T-helper 2 cell treated with Interferon-gamma antibody and Interleukin-4, amounts not matched to agents 100 ng/mL and 5 ng/mL, for 36 hours (primary cell): ENCODE data around the gene GNAQ. TPM values are rescaled to one million over a fixed set of nuclear protein-coding genes. Genes with fewer than 3 reads are reported as not detected.

ENCODE experiments used
- intact Hi-C: fragments of 100-400 bp; cut with micrococcal nuclease; formaldehyde crosslinking; loops from one replicate; pipeline ENCODE4 v1.15.1; 2023
- total RNA-seq: library from RNA; stranded (reverse); gene quantifications from 2 replicates; pipeline ENCODE4 v1.2.3, GENCODE V29; 2022

The GNAQ gene
- 57.7 TPM in 2 replicates for total RNA-seq

GRCh38 chr9:78031444-78031892 is at the start of gene GNAQ:
TSS of gene GNAQ (minus strand) at chr9:78031811. CDS start at chr9:78031235, 576 bp downstream.
- intact Hi-C loops = loop anchor here (2.0 to 10.0 kb wide), 7 partner anchors 101 to 1541 kb away; partner anchors contain the start of genes PSAT1, TLE4 and VPS13A

DNA sequence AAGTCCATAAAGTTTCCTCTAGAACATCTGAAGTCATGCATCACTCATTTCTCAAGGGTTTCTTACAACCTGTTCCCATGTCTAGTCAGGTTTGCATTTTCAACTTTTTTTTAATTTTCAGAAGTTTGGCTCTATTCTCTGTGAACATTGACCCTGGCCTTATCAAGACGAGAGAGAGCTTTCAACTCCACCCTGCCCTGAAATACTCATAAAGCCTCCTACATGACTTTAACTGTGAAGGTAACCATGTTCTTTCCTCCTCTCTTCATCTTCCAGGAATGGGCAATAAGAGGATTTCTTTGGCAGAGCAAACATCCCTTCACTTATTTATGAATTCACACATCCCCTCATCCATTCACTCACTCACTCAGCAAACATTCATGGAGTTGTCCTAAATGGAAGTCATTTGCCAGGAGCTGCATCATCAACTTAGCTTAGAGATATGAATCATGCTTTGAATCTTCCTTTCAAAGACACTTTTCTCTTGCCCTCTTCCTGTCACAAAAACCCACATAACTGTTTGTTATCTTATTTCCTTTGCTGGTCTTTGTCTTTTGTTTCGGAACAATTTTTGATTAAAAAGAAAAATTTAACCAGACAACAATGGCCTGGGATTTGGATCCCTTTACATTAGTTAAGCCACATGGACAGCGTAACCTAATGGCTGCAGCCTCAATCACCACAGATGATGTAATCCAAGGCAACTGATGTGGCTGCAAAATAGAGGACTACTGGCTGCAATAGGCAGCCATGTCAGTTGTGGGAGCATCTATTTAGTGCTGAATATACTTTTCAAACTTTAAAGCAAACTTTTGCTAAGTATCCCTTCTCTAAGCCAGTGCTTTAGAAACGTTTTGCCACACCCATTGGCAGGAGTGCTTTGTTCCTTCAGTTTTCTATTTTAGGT is 43.0 kb upstream of the GNAQ start:
- intact Hi-C loops = loop anchor here (1.0 to 5.0 kb wide), 3 partner anchors 30 to 43 kb away; no protein-coding TSS in a partner anchor

DNA sequence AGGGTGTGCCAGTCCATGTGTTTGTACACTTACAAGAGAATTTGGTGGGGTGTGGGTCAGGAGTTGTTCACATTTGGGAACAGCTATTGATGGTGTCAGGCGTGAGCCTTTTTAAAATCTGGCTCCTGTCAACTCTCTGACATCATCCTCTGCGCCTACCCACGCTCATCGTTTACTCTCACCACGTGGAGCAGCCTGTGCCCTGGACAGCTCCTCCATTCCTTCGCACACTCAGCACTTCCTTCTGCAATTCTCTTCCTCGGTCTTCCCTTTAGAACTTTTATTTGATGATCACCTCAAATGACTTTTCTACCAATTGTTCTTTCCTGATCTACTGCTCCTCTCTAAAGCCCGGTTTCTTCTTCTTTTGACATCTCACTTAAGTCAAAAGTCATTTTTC is 42.1 kb upstream of the GNAQ start:
- intact Hi-C loops = loop anchor here (1.0 to 5.0 kb wide), 3 partner anchors 31 to 44 kb away; no protein-coding TSS in a partner anchor

DNA sequence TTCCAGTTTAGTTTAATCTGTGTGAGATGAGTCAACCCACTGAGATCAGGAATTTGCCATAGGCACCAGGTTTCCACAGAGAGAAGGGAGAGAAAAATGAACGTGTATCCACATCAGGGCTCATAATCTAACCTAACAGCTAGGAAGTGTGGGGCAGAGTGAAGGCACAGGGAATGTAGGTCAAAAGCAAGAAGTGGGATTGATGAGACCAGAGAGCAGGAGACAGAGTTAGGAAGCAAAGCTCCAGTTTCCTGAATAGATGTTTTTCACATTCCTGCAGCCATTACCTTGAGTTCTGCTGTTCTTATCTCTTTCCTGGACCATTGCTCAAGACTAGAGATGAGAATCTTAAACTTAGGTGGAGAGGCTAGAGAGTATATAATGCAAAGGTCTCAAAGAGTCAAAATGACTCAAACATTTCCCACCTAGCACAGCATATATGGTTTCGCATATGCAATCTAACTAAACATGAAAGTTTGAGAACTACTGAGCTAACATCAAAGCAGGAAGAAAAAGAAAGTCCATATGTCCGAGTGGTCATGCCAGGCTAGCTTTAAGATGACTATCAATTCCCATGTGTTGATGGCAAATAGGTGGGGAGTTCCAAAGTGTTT is 41.1 kb upstream of the GNAQ start:
- intact Hi-C loops = loop anchor here (5.0 kb wide), 1 partner anchor 45 kb away; no protein-coding TSS in a partner anchor

DNA sequence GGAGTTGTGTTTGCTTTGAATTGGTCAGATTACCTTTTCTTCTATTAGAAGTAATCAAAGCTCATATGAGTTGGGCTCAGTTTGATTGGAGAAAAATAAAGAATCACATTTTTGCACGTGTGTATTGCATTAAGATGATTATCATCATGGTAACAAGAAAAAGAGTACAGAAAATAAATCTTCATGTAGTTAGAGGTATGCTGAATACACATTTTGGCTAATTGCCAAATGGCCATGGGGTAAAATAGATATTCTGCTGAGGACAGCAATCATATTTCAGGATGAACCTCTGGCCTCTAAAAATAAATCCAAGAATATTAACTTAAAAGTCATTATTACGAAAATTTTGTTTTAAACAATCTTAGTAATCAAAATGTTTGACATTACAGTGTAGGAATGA is 38.9 kb upstream of the GNAQ start:
- intact Hi-C loops = loop anchor here (5.0 kb wide), 1 partner anchor 47 kb away; no protein-coding TSS in a partner anchor

DNA sequence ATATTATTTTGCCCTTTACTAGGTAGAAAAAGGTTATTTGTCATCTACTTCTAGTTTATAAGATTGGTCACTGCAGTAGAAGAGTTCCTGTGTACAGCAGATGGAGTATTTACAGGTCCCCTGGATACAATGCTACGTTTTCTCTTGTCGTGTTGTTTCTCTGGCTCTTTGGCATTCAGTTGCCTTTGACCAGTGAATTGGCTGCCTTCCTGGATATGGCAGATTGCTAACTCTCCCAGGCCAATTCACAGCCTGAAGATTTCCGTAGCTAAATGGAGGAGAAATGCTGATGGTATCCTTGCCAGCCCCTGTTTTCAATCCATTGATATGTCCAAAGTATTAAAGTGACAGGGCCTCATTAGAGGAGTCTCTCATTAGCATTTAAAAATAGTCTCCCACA is 32.5 kb upstream of the GNAQ start:
- intact Hi-C loops = no loop called here

DNA sequence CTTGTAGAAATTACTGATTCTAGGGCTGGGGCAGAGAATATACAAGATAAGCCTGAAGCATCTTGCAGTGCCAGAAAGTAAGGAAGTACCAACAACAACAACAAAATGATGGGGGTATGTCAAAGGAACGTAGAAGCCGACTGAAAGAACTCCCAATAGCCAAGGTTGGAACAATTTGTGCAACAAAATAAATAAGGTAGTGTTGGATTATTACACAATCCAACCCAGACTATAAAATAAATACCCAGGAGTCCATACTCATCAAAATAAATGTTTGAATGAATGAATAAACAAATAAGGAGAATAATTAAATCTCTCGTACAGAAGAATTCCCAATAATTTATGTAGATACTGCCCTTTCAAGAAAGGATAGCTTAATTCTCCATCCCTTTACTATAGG is 31.1 kb upstream of the GNAQ start:
- intact Hi-C loops = no loop called here

DNA sequence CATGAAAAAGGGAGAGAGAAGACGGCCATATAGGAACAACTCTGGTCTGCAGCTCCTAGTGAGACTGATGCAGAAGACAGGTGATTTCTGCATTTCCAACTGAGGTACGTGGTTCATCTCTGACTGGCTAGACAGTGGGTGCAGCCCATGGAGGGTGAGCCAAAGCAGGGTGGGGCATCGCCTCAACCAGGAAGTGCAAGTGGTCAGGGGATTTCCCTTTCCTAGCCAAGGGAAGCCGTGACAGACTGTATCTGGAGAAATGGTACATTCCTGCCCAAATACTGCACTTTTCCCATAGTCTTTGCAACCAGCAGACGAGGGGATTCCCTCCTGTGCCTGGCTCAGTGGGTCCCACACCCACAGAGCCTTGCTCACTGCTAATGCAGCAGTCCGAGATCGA is 22.6 kb upstream of the GNAQ start:
- intact Hi-C loops = loop anchor here (5.0 kb wide), 1 partner anchor 63 kb away; no protein-coding TSS in a partner anchor

GRCh38 chr9:78053627-78054026 is 22.0 kb upstream of the GNAQ start:
- intact Hi-C loops = loop anchor here (5.0 kb wide), 1 partner anchor 64 kb away; no protein-coding TSS in a partner anchor

DNA sequence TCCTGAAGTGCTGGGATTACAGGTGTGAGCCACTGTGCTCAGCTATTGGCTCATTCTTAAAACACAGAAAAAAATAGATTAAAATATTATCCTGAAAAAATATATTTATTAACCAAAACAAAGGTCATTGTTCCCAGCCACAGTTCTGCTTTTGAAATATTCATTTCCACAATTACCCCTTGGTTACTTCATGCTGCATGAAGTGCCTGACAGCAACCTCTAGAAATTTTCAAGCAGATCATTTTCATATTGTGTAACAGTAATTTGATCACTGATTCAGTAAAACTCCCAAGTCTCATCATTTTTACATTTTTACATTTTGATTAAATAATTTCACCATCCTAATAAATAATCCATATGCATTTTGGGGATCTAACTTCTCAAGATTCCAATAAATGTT is 18.8 kb upstream of the GNAQ start:
- intact Hi-C loops = loop anchor here (5.0 kb wide), 1 partner anchor 67 kb away; no protein-coding TSS in a partner anchor

DNA sequence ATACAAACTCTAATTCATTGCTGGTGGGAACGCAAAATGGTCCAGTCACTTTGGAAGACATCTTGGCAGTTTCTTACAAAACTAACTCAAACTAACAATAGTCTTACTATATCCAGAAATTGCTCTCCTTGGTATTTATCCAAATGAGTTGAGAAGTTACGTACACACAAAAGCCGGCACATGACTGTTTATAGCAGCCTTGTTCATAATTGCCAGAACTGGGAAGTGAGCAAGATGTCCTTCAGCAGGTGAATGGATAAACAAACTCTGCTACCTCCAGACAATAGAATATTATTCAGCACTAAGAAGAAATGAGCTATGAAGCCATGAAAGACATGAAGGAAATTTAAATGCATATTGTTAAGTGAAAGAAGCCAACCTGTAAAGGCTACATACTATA is 17.9 kb upstream of the GNAQ start:
- intact Hi-C loops = no loop called here

DNA sequence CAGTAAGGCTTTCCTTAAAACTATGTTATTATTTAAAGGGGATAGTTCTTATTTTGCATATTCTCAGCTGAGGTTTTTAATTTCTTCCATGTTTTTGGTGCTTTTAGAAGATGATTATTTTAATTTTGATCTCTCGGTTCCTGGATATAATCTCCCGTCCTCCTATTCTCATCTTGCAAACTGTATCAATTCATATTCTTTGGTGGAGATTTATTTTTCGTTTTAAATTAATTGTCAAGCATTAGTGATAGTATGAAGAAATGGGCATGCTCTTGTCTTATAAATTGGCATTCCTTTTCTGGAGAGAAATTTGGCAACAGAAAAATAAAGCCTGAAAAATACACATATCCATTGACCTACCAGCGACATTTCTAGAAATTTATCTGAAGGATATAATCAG is 15.5 kb upstream of the GNAQ start:
- intact Hi-C loops = no loop called here

GRCh38 chr9:78046112-78046511 is 14.5 kb upstream of the GNAQ start:
- intact Hi-C loops = no loop called here

GRCh38 chr9:78044886-78045285 is 13.3 kb upstream of the GNAQ start:
- intact Hi-C loops = no loop called here

- intact Hi-C loops = no loop called here
These were observed 12.6 kb upstream of the GNAQ start for GRCh38 chr9:78044189-78044588.

- intact Hi-C loops = no loop called here
These were observed 10.4 kb upstream of the GNAQ start for GRCh38 chr9:78041971-78042370.

DNA sequence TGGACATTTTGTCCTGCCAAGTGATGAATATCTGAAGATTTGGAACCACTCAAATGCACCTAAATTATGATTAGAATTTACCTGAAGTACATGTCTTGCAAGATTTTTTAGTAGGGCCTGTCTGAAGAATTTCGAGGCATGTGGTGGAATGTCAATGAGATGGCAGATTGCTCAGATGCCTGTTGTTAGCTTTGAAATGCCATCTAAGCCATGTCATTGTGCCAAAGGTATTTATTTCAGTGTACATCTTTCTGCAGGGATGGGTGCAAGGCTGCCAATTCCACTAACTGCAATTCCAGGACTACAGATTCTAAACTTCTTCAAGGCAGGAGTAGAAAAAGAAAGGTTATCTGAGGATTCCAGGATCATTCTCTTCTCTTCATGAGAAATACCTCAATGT is 9.1 kb upstream of the GNAQ start:
- intact Hi-C loops = no loop called here

GRCh38 chr9:78038620-78039300 is 7.1 kb upstream of the GNAQ start:
- intact Hi-C loops = loop anchor here (10.0 kb wide), 1 partner anchor 384 kb away; no protein-coding TSS in a partner anchor

- intact Hi-C loops = loop anchor here (1.0 to 10.0 kb wide), 6 partner anchors 29 to 381 kb away; no protein-coding TSS in a partner anchor
These were observed 3.9 kb upstream of the GNAQ start for GRCh38 chr9:78035383-78035993.

DNA sequence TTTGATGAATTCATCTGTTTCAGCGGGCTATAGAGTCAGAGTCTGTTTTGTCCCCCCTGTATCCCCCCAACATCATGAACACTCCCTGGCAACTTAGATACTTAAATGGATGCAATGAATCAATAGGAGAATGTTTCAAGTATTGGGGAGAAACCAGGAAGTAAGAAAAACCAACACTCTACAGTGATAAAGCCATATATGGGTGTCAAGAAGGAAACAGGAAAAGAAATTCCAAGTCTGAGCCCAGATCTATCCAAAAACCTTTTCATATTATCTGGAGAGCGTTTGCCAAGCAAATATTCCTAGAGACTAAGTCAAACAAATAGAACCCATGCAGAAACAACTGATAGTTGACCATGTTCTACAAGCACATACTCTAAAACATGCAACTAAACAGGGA is 2.3 kb upstream of the GNAQ start:
- intact Hi-C loops = loop anchor here (1.0 to 10.0 kb wide), 7 partner anchors 27 to 1538 kb away; partner anchors contain the start of genes TLE4 and VPS13A
